NCI-H2171 treated with DMSO at 0.1 percent for 48 hours (cell line): ENCODE data around the gene GLMN.

Source experiments
- DNase-seq: peaks from one replicate; lab custom pipeline; 2025; lab: John Stamatoyannopoulos, UW

Gene GLMN

GRCh38 chr1:92298573-92299476 lies at the start of gene GLMN, which contains the start of gene RPAP2:
GLMN (minus strand) TSS chr1:92298987; CDS start chr1:92297999, 988 bp downstream.
RPAP2 (plus strand) TSS chr1:92299059; CDS start chr1:92299074, 15 bp downstream.
- DNase-seq = peak; percentile 87

GRCh38 chr1:92346866-92347640 lies 48.3 kb upstream of the GLMN start:
- no peak for DNase-seq

GRCh38 chr1:92343061-92343460 lies 44.3 kb upstream of the GLMN start:
- DNase-seq = no peak

GRCh38 chr1:92342401-92342800 lies 43.6 kb upstream of the GLMN start:
- DNase-seq = no peak

- DNase-seq = no peak
Observed at GRCh38 chr1:92340154-92340553, 41.4 kb upstream of the GLMN start.

GRCh38 chr1:92333668-92334067 lies 34.9 kb upstream of the GLMN start:
- no peak for DNase-seq

GRCh38 chr1:92329347-92330129 lies 30.8 kb upstream of the GLMN start:
- DNase-seq = no peak

- no peak for DNase-seq
Observed at GRCh38 chr1:92327794-92328193, 29.0 kb upstream of the GLMN start.

- no peak for DNase-seq
Observed at GRCh38 chr1:92326681-92327080, 27.9 kb upstream of the GLMN start.

- no peak for DNase-seq
Observed at GRCh38 chr1:92324784-92325183, 26.0 kb upstream of the GLMN start.

GRCh38 chr1:92323473-92324453 lies 25.0 kb upstream of the GLMN start:
- DNase-seq = no peak

- DNase-seq = no peak
Observed at GRCh38 chr1:92317836-92318493, 19.2 kb upstream of the GLMN start.

- DNase-seq = no peak
Observed at GRCh38 chr1:92315766-92316599, 17.2 kb upstream of the GLMN start.

- no peak for DNase-seq
Observed at GRCh38 chr1:92314024-92314423, 15.2 kb upstream of the GLMN start.

GRCh38 chr1:92310185-92310597 lies 11.4 kb upstream of the GLMN start:
- DNase-seq = peak; percentile 60

GRCh38 chr1:92307980-92308379 lies 9.2 kb upstream of the GLMN start:
- no peak for DNase-seq

- DNase-seq = no peak
Observed at GRCh38 chr1:92306020-92306419, 7.2 kb upstream of the GLMN start.

- no peak for DNase-seq
Observed at GRCh38 chr1:92301021-92301420, 2.2 kb upstream of the GLMN start.

GRCh38 chr1:92299477-92300150 lies 827 bp upstream of the GLMN start:
- no peak for DNase-seq
